ENCODE results near the gene DBP.

The DBP gene

DNA sequence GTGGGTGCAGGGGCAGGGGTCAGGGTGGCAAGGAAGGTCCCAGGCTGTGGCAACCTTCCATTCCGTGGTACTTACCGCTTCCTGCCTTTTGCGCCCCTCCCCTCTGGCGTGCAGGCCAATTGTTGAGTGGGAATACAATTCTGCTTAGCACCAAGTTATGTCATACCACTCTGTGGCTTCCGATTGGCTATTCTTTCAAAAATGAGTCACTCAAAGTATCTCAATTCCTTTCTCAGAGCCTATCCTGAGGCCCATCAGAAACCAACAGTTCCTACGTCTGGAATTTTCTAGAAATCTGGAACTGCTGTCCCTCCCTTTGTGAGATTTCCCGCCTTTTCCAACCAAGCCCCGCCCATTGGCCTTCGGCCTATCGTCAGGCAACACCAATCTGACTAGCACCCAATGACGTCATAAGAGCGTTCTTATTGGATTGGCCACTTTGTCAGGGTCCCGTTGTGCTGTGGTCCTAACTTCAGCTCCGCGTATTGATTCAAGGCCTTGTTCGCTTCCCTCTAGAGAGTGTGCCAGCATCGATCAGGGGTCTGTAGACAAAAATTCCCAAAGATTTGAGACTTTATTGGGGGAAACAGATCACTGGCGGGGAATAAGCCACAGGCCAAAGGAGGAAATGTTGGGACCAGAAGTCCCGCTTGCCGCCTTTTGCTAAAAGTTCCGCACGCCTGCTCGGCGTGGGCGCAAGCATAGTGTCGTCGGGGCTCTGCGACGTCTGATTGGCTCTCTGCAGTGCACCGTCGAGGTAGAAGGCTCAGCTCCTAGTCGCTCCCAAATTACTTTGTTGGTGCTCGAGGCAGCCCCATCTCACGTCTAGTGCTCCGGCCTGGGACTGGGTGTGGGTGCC lies 23.9 kb upstream of the DBP start (continued):
- TF ChIP-seq ZNF211 (tag by site-specific recombination; IDR thresholded peaks at IDR 0.05; ENCODE audit: low read depth) (no peak), GLI2 (tag by site-specific recombination; IDR thresholded peaks at IDR 0.05; ENCODE audit: borderline replicate concordance, low read depth) (no peak), ZNF157 (tag by site-specific recombination; IDR thresholded peaks at IDR 0.05) (no peak), ZSCAN16 (tag by site-specific recombination; IDR thresholded peaks at IDR 0.05) (no peak), MZF1 (tag by site-specific recombination; IDR thresholded peaks at IDR 0.05; ENCODE audit: borderline replicate concordance) (no peak), ZFHX2 (tag by site-specific recombination; conservative IDR thresholded peaks at IDR 0.05) (no peak), EGR2 (tag by site-specific recombination; IDR thresholded peaks at IDR 0.05; ENCODE audit: low read depth) (no peak), SP2 (tag by site-specific recombination; IDR thresholded peaks at IDR 0.05) (peak; percentile 53), SP3 (tag by site-specific recombination; IDR thresholded peaks at IDR 0.05) (no peak; the same call in 1 of the 2 replicates), ZNF112 (tag by site-specific recombination; IDR thresholded peaks at IDR 0.05) (no peak), ZFP41 (tag by site-specific recombination; IDR thresholded peaks at IDR 0.05; ENCODE audit: borderline replicate concordance) (no peak), ZNF404 (tag by site-specific recombination; IDR thresholded peaks at IDR 0.05) (no peak), ZNF549 (tag by site-specific recombination; IDR thresholded peaks at IDR 0.05) (peak; percentile 88), ZNF707 (tag by site-specific recombination; IDR thresholded peaks at IDR 0.05) (no peak), ZNF629 (tag by site-specific recombination; IDR thresholded peaks at IDR 0.05) (peak; percentile 58), ZNF433 (tag by site-specific recombination; IDR thresholded peaks at IDR 0.05; ENCODE audit: low read depth) (no peak), ZNF544 (tag by site-specific recombination; IDR thresholded peaks at IDR 0.05) (no peak), ZFP3 (tag by site-specific recombination; IDR thresholded peaks at IDR 0.05; ENCODE audit: low read depth) (no peak), ZNF561 (tag by site-specific recombination; IDR thresholded peaks at IDR 0.05; ENCODE audit: borderline replicate concordance) (no peak), ZNF335 (tag by site-specific recombination; conservative IDR thresholded peaks at IDR 0.05) (no peak), ZNF324 (tag by site-specific recombination; IDR thresholded peaks at IDR 0.05) (no peak), ZNF221 (tag by site-specific recombination; IDR thresholded peaks at IDR 0.05; ENCODE audit: borderline replicate concordance) (no peak), ZNF341 (tag by site-specific recombination; IDR thresholded peaks at IDR 0.05; ENCODE audit: low read depth) (peak; percentile 60), ZNF184 (tag by site-specific recombination; IDR thresholded peaks at IDR 0.05) (no peak), ZNF350 (tag by site-specific recombination; IDR thresholded peaks at IDR 0.05) (no peak), ZNF624 (tag by site-specific recombination; IDR thresholded peaks at IDR 0.05) (no peak), SCRT1 (tag by site-specific recombination; IDR thresholded peaks at IDR 0.05; ENCODE audit: borderline replicate concordance) (peak; percentile 74), ZNF16 (tag by site-specific recombination; IDR thresholded peaks at IDR 0.05; ENCODE audit: low read depth) (no peak)
- TF ChIP-seq, protein P1, sequence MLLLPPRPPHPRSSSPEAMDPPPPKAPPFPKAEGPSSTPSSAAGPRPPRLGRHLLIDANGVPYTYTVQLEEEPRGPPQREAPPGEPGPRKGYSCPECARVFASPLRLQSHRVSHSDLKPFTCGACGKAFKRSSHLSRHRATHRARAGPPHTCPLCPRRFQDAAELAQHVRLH (tag by site-specific recombination; IDR thresholded peaks at IDR 0.05), result no peak
- TF ChIP-seq, protein P2, sequence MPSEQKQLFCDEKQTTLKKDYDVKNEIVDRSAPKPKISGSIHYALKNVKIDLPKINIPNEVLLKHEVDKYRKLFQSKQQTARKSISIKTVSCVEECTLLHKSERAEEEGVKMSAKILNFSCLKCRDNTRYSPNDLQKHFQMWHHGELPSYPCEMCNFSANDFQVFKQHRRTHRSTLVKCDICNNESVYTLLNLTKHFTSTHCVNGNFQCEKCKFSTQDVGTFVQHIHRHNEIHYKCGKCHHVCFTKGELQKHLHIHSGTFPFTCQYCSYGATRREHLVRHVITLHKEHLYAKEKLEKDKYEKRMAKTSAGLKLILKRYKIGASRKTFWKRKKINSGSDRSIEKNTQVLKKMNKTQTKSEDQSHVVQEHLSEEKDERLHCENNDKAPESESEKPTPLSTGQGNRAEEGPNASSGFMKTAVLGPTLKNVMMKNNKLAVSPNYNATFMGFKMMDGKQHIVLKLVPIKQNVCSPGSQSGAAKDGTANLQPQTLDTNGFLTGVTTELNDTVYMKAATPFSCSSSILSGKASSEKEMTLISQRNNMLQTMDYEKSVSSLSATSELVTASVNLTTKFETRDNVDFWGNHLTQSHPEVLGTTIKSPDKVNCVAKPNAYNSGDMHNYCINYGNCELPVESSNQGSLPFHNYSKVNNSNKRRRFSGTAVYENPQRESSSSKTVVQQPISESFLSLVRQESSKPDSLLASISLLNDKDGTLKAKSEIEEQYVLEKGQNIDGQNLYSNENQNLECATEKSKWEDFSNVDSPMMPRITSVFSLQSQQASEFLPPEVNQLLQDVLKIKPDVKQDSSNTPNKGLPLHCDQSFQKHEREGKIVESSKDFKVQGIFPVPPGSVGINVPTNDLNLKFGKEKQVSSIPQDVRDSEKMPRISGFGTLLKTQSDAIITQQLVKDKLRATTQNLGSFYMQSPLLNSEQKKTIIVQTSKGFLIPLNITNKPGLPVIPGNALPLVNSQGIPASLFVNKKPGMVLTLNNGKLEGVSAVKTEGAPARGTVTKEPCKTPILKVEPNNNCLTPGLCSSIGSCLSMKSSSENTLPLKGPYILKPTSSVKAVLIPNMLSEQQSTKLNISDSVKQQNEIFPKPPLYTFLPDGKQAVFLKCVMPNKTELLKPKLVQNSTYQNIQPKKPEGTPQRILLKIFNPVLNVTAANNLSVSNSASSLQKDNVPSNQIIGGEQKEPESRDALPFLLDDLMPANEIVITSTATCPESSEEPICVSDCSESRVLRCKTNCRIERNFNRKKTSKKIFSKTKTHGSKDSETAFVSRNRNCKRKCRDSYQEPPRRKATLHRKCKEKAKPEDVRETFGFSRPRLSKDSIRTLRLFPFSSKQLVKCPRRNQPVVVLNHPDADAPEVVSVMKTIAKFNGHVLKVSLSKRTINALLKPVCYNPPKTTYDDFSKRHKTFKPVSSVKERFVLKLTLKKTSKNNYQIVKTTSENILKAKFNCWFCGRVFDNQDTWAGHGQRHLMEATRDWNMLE (tag by site-specific recombination; conservative IDR thresholded peaks at IDR 0.05; ENCODE audit: low read depth), result no peak
- TF ChIP-seq, protein P3, sequence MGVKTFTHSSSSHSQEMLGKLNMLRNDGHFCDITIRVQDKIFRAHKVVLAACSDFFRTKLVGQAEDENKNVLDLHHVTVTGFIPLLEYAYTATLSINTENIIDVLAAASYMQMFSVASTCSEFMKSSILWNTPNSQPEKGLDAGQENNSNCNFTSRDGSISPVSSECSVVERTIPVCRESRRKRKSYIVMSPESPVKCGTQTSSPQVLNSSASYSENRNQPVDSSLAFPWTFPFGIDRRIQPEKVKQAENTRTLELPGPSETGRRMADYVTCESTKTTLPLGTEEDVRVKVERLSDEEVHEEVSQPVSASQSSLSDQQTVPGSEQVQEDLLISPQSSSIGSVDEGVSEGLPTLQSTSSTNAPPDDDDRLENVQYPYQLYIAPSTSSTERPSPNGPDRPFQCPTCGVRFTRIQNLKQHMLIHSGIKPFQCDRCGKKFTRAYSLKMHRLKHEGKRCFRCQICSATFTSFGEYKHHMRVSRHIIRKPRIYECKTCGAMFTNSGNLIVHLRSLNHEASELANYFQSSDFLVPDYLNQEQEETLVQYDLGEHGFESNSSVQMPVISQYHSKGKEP (tag by site-specific recombination; IDR thresholded peaks at IDR 0.05), result no peak
- TF ChIP-seq, protein P4, sequence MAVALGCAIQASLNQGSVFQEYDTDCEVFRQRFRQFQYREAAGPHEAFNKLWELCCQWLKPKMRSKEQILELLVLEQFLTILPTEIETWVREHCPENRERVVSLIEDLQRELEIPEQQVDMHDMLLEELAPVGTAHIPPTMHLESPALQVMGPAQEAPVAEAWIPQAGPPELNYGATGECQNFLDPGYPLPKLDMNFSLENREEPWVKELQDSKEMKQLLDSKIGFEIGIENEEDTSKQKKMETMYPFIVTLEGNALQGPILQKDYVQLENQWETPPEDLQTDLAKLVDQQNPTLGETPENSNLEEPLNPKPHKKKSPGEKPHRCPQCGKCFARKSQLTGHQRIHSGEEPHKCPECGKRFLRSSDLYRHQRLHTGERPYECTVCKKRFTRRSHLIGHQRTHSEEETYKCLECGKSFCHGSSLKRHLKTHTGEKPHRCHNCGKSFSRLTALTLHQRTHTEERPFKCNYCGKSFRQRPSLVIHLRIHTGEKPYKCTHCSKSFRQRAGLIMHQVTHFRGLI (tag by site-specific recombination; IDR thresholded peaks at IDR 0.05), result no peak
